Loucy (cell line): ENCODE measurements around the gene TSSK2.
"Not testable (repeated sequence)": the region's sequence is repeated elsewhere in the genome, so short reads cannot be mapped to it uniquely, and the experiment has no call there.

ENCODE experiments used
- H2AFZ ChIP-seq: fragments of 200-600 bp; sonication (generic); 2 replicates; pipeline ENCODE4 v1.6.0; 2016; ENCODE audit warnings: antibody characterized with exemption, mild to moderate bottlenecking, low read length, moderate library complexity
- H3F3A ChIP-seq: fragments of 200-600 bp; 2 replicates; pipeline ENCODE4 v1.6.0; 2016; ENCODE audit warnings: antibody characterized with exemption, low read depth, mild to moderate bottlenecking
- H3K27me3 ChIP-seq: fragments of 200-600 bp; sonication (generic); 2 replicates; pipeline ENCODE4 v1.6.1; 2014; ENCODE audit warnings: low read length, mild to moderate bottlenecking; ENCODE audit not compliant: insufficient read depth, poor library complexity, severe bottlenecking
- H3K36me3 ChIP-seq: fragments of 200-600 bp; sonication (generic); 2 replicates; pipeline ENCODE4 v1.6.1; 2016; ENCODE audit warnings: low read length; ENCODE audit not compliant: insufficient read depth
- H3K4me1 ChIP-seq: fragments of 200-600 bp; sonication (generic); 2 replicates; pipeline ENCODE4 v1.5.1; 2014; ENCODE audit warnings: low read length, mild to moderate bottlenecking; ENCODE audit not compliant: insufficient read depth, poor library complexity, severe bottlenecking
- H3K4me2 ChIP-seq: fragments of 200-600 bp; sonication (generic); 2 replicates; pipeline ENCODE4 v1.6.0; 2014; ENCODE audit warnings: antibody characterized with exemption, low read length, low read depth, mild to moderate bottlenecking; ENCODE audit not compliant: poor library complexity, severe bottlenecking
- H3K4me3 ChIP-seq: fragments of 200-600 bp; sonication (generic); 2 replicates; pipeline ENCODE4 v1.5.1; 2014; ENCODE audit warnings: low read length, mild to moderate bottlenecking, mixed read lengths; ENCODE audit not compliant: poor library complexity, severe bottlenecking
- H3K79me2 ChIP-seq: fragments of 200-600 bp; sonication (generic); 2 replicates; pipeline ENCODE4 v1.6.1; 2014; ENCODE audit warnings: low read length; ENCODE audit not compliant: insufficient read depth
- H3K9ac ChIP-seq: fragments of 200-600 bp; sonication (generic); 2 replicates; pipeline ENCODE4 v1.6.0; 2014; ENCODE audit warnings: mild to moderate bottlenecking, low read depth, low read length, moderate library complexity; ENCODE audit not compliant: poor library complexity, severe bottlenecking
- H3K9me2 ChIP-seq: fragments of 200-600 bp; sonication (generic); replicated peaks from 2 replicates; pipeline ENCODE4 v1.6.1; 2016; ENCODE audit warnings: low read depth, low read length, mixed read lengths
- H3K9me3 ChIP-seq: fragments of 200-600 bp; sonication (generic); 2 replicates; pipeline ENCODE4 v1.6.1; 2014; ENCODE audit warnings: mild to moderate bottlenecking, antibody characterized with exemption, low read length, low read depth; ENCODE audit not compliant: insufficient read depth
- H4K20me1 ChIP-seq: fragments of 200-600 bp; sonication (generic); 2 replicates; pipeline ENCODE4 v1.6.0; 2014; ENCODE audit warnings: antibody characterized with exemption, low read length, mild to moderate bottlenecking; ENCODE audit not compliant: insufficient read depth, poor library complexity, severe bottlenecking
- EZH2phosphoT487 ChIP-seq: fragments of 200-600 bp; IDR thresholded peaks from 2 replicates; pipeline ENCODE4 v1.6.1; 2018; ENCODE audit warnings: antibody characterized with exemption, mild to moderate bottlenecking, moderate library complexity, borderline replicate concordance
- TF ChIP-seq, protein P1 (sequence below): fragments of 200-600 bp; sonication (generic); conservative IDR thresholded peaks from 2 replicates; pipeline ENCODE4 v1.5.1; 2014; ENCODE audit warnings: mild to moderate bottlenecking, antibody characterized with exemption, low read length

The TSSK2 gene

DNA sequence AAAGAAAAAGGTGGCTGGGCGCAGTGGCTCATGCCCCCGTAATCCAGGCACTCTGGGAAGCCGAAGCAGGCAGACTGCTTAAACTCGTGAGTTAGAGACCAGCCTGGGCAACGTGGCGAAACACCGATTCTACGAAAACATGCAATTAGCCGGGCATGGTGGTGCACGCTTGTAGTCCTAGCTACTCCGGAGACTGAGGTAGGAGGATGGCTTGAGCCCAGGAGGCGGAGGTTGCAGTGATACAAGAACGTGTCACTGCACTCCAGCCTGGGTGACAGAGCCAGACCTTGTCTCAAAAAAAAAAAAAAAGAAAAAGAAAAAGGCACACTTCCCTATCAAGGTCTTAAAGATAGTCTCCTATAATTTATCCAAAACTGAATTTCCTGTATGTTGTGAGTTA lies 48.3 kb upstream of the TSSK2 start:
- no peaks in the 10 kb centered on the region for H3K9me2 ChIP-seq
- H3K79me2 ChIP-seq = no peaks in the 10 kb centered on the region
- no peaks in the 10 kb centered on the region for H3F3A ChIP-seq
- H3K4me3 ChIP-seq = no peak overlapping the region
- no peaks in the 10 kb centered on the region for H3K27me3 ChIP-seq
- H3K9ac ChIP-seq = no peak overlapping the region
- H3K4me1 ChIP-seq = peaks cover 16% of the 10 kb centered on the region
- H2AFZ ChIP-seq = no peak overlapping the region
- TF ChIP-seq, protein P1, sequence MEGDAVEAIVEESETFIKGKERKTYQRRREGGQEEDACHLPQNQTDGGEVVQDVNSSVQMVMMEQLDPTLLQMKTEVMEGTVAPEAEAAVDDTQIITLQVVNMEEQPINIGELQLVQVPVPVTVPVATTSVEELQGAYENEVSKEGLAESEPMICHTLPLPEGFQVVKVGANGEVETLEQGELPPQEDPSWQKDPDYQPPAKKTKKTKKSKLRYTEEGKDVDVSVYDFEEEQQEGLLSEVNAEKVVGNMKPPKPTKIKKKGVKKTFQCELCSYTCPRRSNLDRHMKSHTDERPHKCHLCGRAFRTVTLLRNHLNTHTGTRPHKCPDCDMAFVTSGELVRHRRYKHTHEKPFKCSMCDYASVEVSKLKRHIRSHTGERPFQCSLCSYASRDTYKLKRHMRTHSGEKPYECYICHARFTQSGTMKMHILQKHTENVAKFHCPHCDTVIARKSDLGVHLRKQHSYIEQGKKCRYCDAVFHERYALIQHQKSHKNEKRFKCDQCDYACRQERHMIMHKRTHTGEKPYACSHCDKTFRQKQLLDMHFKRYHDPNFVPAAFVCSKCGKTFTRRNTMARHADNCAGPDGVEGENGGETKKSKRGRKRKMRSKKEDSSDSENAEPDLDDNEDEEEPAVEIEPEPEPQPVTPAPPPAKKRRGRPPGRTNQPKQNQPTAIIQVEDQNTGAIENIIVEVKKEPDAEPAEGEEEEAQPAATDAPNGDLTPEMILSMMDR = no peak
- no peak for TF ChIP-seq EZH2phosphoT487
- H3K9me3 ChIP-seq = no peaks in the 10 kb centered on the region
- no peaks in the 10 kb centered on the region for H4K20me1 ChIP-seq
- no peak overlapping the region for H3K4me2 ChIP-seq
- peaks cover 8% of the 10 kb centered on the region; the same call in 1 of the 2 replicates for H3K36me3 ChIP-seq

DNA sequence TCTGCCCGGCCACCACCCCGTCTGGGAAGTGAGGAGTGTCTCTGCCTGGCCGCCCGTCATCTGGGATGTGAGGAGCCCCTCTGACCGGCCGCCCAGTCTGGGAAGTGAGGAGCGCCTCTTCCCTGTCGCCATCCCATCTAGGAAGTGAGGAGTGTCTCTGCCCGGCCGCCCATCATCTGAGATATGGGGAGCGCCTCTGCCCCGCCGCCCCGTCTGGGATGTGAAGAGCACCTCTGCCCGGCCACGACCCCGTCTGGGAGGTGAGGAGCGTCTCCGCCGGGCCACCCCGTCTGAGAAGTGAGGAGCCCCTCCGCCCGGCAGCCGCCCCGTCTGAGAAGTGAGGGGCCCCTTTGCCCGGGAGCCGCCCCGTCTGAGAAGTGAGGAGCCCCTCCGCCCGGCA lies 47.0 kb upstream of the TSSK2 start:
- H3K4me2 ChIP-seq, H3K9ac ChIP-seq, H3K79me2 ChIP-seq, H3K9me3 ChIP-seq, H3F3A ChIP-seq, H4K20me1 ChIP-seq, H3K9me2 ChIP-seq, H2AFZ ChIP-seq, H3K4me3 ChIP-seq, H3K27me3 ChIP-seq: not testable (repeated sequence)
- Histone ChIP-seq H3K36me3 (peaks cover 20% of the 10 kb centered on the region; the same call in 1 of the 2 replicates), H3K4me1 (peaks cover 16% of the 10 kb centered on the region)

GRCh38 chr22:19084586-19084985 lies 46.5 kb upstream of the TSSK2 start:
- not testable (repeated sequence) for H3F3A ChIP-seq, H3K9me3 ChIP-seq, H3K9me2 ChIP-seq, H3K4me2 ChIP-seq, H3K9ac ChIP-seq, H3K79me2 ChIP-seq, H4K20me1 ChIP-seq, H2AFZ ChIP-seq, H3K4me3 ChIP-seq, H3K27me3 ChIP-seq
- H3K4me1 ChIP-seq = peaks cover 16% of the 10 kb centered on the region
- H3K36me3 ChIP-seq = peaks cover 21% of the 10 kb centered on the region; the same call in 1 of the 2 replicates

GRCh38 chr22:19085233-19085718 lies 45.8 kb upstream of the TSSK2 start:
- Histone ChIP-seq H2AFZ (no peak overlapping the region), H3K9me3 (no peaks in the 10 kb centered on the region), H3K36me3 (peaks cover 21% of the 10 kb centered on the region; the same call in 1 of the 2 replicates), H3F3A (no peaks in the 10 kb centered on the region), H3K4me2 (peak overlapping the region; percentile 74), H3K4me3 (peak overlapping the region; percentile 56), H3K4me1 (peaks cover 16% of the 10 kb centered on the region), H3K27me3 (no peaks in the 10 kb centered on the region), H3K79me2 (no peaks in the 10 kb centered on the region), H3K9ac (peak overlapping the region; percentile 53), H3K9me2 (no peaks in the 10 kb centered on the region), H4K20me1 (no peaks in the 10 kb centered on the region)
- TF ChIP-seq, protein P1 = peak; percentile 66
- no peak for TF ChIP-seq EZH2phosphoT487
